ENCODE measurements around the gene GMEB2.

GRCh38 chr20:63558804-63559484 is 68.0 kb downstream of the GMEB2 start:
- no peak for TF ChIP-seq POLR2A (IDR thresholded peaks at IDR 0.05; ENCODE audit: extremely low read depth, insufficient read length)
- no peak for TF ChIP-seq CTCF (IDR thresholded peaks at IDR 0.05; ENCODE audit: low read depth, low read length)
- TF ChIP-seq MAX (IDR thresholded peaks at IDR 0.05; ENCODE audit: low read depth, low read length), result no peak
- no peak for TF ChIP-seq MYC (IDR thresholded peaks at IDR 0.05; ENCODE audit: low read depth, low read length)
